C4-2B (cell line): Measurements from ENCODE around the gene CX3CL1.

ENCODE experiments used
- CTCF ChIP-seq: fragments of 450-650 bp; conservative IDR thresholded peaks from 2 replicates; pipeline ENCODE4 v1.5.1; 2017; ENCODE audit warnings: mild to moderate bottlenecking
- ZFX ChIP-seq: fragments of 450-650 bp; IDR thresholded peaks from 2 replicates; pipeline ENCODE4 v1.6.1; 2017

- no peak for TF ChIP-seq CTCF
- no peak for TF ChIP-seq ZFX
Measured at GRCh38 chr16:57413733-57414132, 41.4 kb downstream of the CX3CL1 start.
